IMR-90 (cell line): ENCODE data around the gene MICAL2. TPM values are rescaled to one million over a fixed set of nuclear protein-coding genes. Genes with fewer than 3 reads are reported as not detected.
A peak's percentile ranks its signal among the peaks of the same experiment; 100 is the strongest.

Experiments used
- ATAC-seq: fragments of 200-7000 bp; cut with Tn5 transposase; 2 replicates; pipeline ENCODE4 v1.9.1; 2020; ENCODE audit warnings: low read depth, mild to moderate bottlenecking, moderate library complexity
- BruUV-seq: library from RNA; stranded (reverse); fragments of 400-500 nt; replicated peaks from 2 replicates; lab custom pipeline; 2021; lab: Mats Ljungman, UMichigan
- CTCF ChIA-PET: fragments of 300-600 bp; formaldehyde crosslinking; extraction: SDS; loops from one replicate; lab custom pipeline; 2021; ENCODE audit warnings: antibody characterized with exemption; lab: Yijun Ruan, JAX
- POLR2A ChIA-PET: fragments of 300-600 bp; sonication (Branson Sonifier 250); formaldehyde crosslinking; loops from one replicate; lab custom pipeline; 2022; ENCODE audit warnings: antibody characterized with exemption; ENCODE audit not compliant: unreplicated experiment; lab: Charles Lee
- DNase-seq: peaks from one replicate; pipeline ENCODE4 v3.0.0; 2013
- H2AFZ ChIP-seq: replicated peaks from 2 replicates; pipeline ENCODE3; 2013; ENCODE audit warnings: low read length, mild to moderate bottlenecking; ENCODE audit not compliant: poor library complexity
- H2AK5ac ChIP-seq: 2 replicates; pipeline ENCODE4 v1.6.1; 2013; ENCODE audit warnings: low read depth, low read length, inconsistent platforms
- H2AK9ac ChIP-seq: replicated peaks from 2 replicates; pipeline ENCODE3; 2013; ENCODE audit warnings: mild to moderate bottlenecking, low read depth, low read length, moderate library complexity; ENCODE audit not compliant: poor library complexity
- H2BK120ac ChIP-seq: 2 replicates; pipeline ENCODE4 v1.6.1; 2013; ENCODE audit warnings: low read depth, low read length, inconsistent platforms
- H2BK15ac ChIP-seq: 3 replicates; pipeline ENCODE4 v1.6.1; 2013; ENCODE audit warnings: low read depth, low read length, inconsistent platforms
- H2BK20ac ChIP-seq: 2 replicates; pipeline ENCODE4 v1.6.1; 2013; ENCODE audit warnings: low read depth, mild to moderate bottlenecking, inconsistent platforms, low read length, moderate library complexity
- H2BK5ac ChIP-seq: 2 replicates; pipeline ENCODE4 v1.6.1; 2013; ENCODE audit warnings: mild to moderate bottlenecking, low read depth, low read length, inconsistent platforms; ENCODE audit not compliant: poor library complexity, severe bottlenecking
- H3K14ac ChIP-seq: replicated peaks from 2 replicates; pipeline ENCODE4 v1.6.1; 2013; ENCODE audit warnings: low read depth, low read length, inconsistent platforms
- H3K18ac ChIP-seq: 2 replicates; pipeline ENCODE4 v1.6.1; 2013; ENCODE audit warnings: low read depth, low read length, control low read depth
- H3K23ac ChIP-seq: 2 replicates; pipeline ENCODE4 v1.6.1; 2013; ENCODE audit warnings: low read depth, low read length, inconsistent platforms
- H3K27ac ChIP-seq: 2 replicates; pipeline ENCODE4 v1.5.1; 2013; ENCODE audit warnings: mild to moderate bottlenecking, control low read depth, low read length; ENCODE audit not compliant: insufficient read depth
- H3K27me3 ChIP-seq: 2 replicates; pipeline ENCODE4 v1.6.1; 2013; ENCODE audit warnings: low read length; ENCODE audit not compliant: control insufficient read depth, insufficient read depth
- H3K36me3 ChIP-seq: 2 replicates; pipeline ENCODE4 v1.6.1; 2013; ENCODE audit warnings: low read length, mixed read lengths; ENCODE audit not compliant: control insufficient read depth, insufficient read depth
- H3K4ac ChIP-seq: 2 replicates; pipeline ENCODE4 v1.6.1; 2013; ENCODE audit warnings: low read depth, low read length, inconsistent platforms
- H3K4me1 ChIP-seq: 2 replicates; pipeline ENCODE4 v1.6.1; 2013; ENCODE audit warnings: low read length, mixed read lengths; ENCODE audit not compliant: control insufficient read depth, insufficient read depth
- H3K4me2 ChIP-seq: 2 replicates; pipeline ENCODE4 v1.6.1; 2013; ENCODE audit warnings: low read depth, mild to moderate bottlenecking, control low read depth, low read length, moderate library complexity
- H3K4me3 ChIP-seq: 2 replicates; pipeline ENCODE4 v1.5.1; 2013; ENCODE audit warnings: low read depth, mild to moderate bottlenecking, control low read depth, low read length, moderate library complexity; ENCODE audit not compliant: insufficient read depth
- H3K56ac ChIP-seq: 2 replicates; pipeline ENCODE4 v1.6.1; 2013; ENCODE audit warnings: low read length, inconsistent platforms; ENCODE audit not compliant: insufficient read depth; ENCODE audit errors: extremely low read depth
- H3K79me1 ChIP-seq, 2 experiments: 2 replicates each; pipeline ENCODE4 v1.6.1; 2013; ENCODE audit warnings: low read length in 2 of 2, inconsistent platforms in 1 of 2, low read depth in 1 of 2
- H3K9ac ChIP-seq: 2 replicates; pipeline ENCODE4 v1.6.1; 2013; ENCODE audit warnings: low read depth, low read length, control low read depth
- H3K9me1 ChIP-seq: 2 replicates; pipeline ENCODE4 v1.6.1; 2013; ENCODE audit warnings: low read length, inconsistent platforms; ENCODE audit not compliant: insufficient read depth
- H3K9me3 ChIP-seq: 2 replicates; pipeline ENCODE4 v1.6.1; 2013; ENCODE audit warnings: low read length; ENCODE audit not compliant: control insufficient read depth, insufficient read depth
- H4K20me1 ChIP-seq: 2 replicates; pipeline ENCODE4 v1.6.1; 2013; ENCODE audit warnings: low read length, inconsistent platforms; ENCODE audit not compliant: insufficient read depth
- H4K5ac ChIP-seq: 2 replicates; pipeline ENCODE4 v1.6.1; 2013; ENCODE audit warnings: mild to moderate bottlenecking, low read depth, low read length, control low read depth
- H4K8ac ChIP-seq, 2 experiments: 2 replicates each; pipeline ENCODE4 v1.6.1; 2013; ENCODE audit warnings: low read depth in 2 of 2, low read length in 2 of 2, control low read depth in 1 of 2, inconsistent platforms in 1 of 2
- H4K91ac ChIP-seq: 2 replicates; pipeline ENCODE4 v1.6.1; 2013; ENCODE audit warnings: low read depth, low read length, inconsistent platforms; ENCODE audit not compliant: insufficient read depth
- BHLHE40 ChIP-seq: fragments of 150-350 bp; IDR thresholded peaks from 2 replicates; pipeline ENCODE4 v1.6.1; 2016; ENCODE audit warnings: mild to moderate bottlenecking, low read depth, low read length
- CEBPB ChIP-seq: IDR thresholded peaks from 2 replicates; pipeline ENCODE4 v1.6.1; 2012; ENCODE audit warnings: low read depth, low read length, improper control_type of control experiment
- FOS ChIP-seq: fragments of 150-350 bp; IDR thresholded peaks from 2 replicates; pipeline ENCODE4 v1.6.1; 2016; ENCODE audit warnings: low read depth, low read length
- MAFK ChIP-seq: IDR thresholded peaks from 2 replicates; pipeline ENCODE4 v1.6.1; 2012; ENCODE audit warnings: low read depth, low read length, improper control_type of control experiment
- MXI1 ChIP-seq: IDR thresholded peaks from 2 replicates; pipeline ENCODE4 v1.6.1; 2012; ENCODE audit warnings: low read depth, mild to moderate bottlenecking, low read length, moderate library complexity, borderline replicate concordance
- NFE2L2 ChIP-seq: fragments of 150-350 bp; IDR thresholded peaks from 2 replicates; pipeline ENCODE4 v1.6.1; 2016; ENCODE audit warnings: low read depth, mild to moderate bottlenecking, low read length
- POLR2A ChIP-seq: IDR thresholded peaks from 2 replicates; pipeline ENCODE4 v1.6.1; 2012; ENCODE audit warnings: mild to moderate bottlenecking, low read depth, low read length
- RAD21 ChIP-seq: IDR thresholded peaks from 2 replicates; pipeline ENCODE4 v1.6.1; 2012; ENCODE audit warnings: low read length, improper control_type of control experiment
- RCOR1 ChIP-seq: IDR thresholded peaks from 2 replicates; pipeline ENCODE4 v1.6.1; 2012; ENCODE audit warnings: mild to moderate bottlenecking, low read length, improper control_type of control experiment; ENCODE audit not compliant: insufficient replicate concordance
- SMC3 ChIP-seq: fragments of 150-350 bp; IDR thresholded peaks from 2 replicates; pipeline ENCODE4 v1.6.1; 2016; ENCODE audit warnings: low read depth, mild to moderate bottlenecking, antibody characterized with exemption, low read length, moderate library complexity
- USF2 ChIP-seq: fragments of 150-350 bp; IDR thresholded peaks from 2 replicates; pipeline ENCODE4 v1.6.1; 2017; ENCODE audit warnings: mild to moderate bottlenecking, antibody characterized with exemption, low read length, low read depth
- WGBS, 2 experiments: methylation state at CpG; one replicate each; pipeline versions ENCODE4 v1.1.5 to v1.1.7; 2013; ENCODE audit warnings: missing lambda C conversion rate in 2 of 2; ENCODE audit not compliant: insufficient read length in 1 of 2; ENCODE audit errors: extremely low coverage in 2 of 2; 5-methylcytosine and 5-hydroxymethylcytosine counted together
- dilution Hi-C: fragments of 300-500 bp; cut with HindIII; formaldehyde crosslinking; loops from one replicate; pipeline ENCODE4 v1.14.3; 2018; ENCODE audit warnings: low sequenced_read_pairs; ENCODE audit not compliant: unreplicated experiment
- in situ Hi-C: fragments of 300-500 bp; cut with MboI; formaldehyde crosslinking; loops from 3 replicates; pipeline ENCODE4 v1.14.3; 2019; ENCODE audit warnings: low sequenced_read_pairs, inconsistent platforms, mixed read lengths
- intact Hi-C: fragments of 100-400 bp; cut with micrococcal nuclease; formaldehyde crosslinking; loops from 2 replicates; pipeline ENCODE4 v1.10.0; 2022
- polyA plus RNA-seq, 3 experiments: library from polyadenylated mRNA; depleted of rRNA; stranded (reverse); fragments of >200 nt; gene quantifications; 2 replicates each; pipeline ENCODE4 v1.2.3, GENCODE V29; 2012; ENCODE audit warnings: low replicate concordance in 1 of 3
- total RNA-seq: library from RNA; depleted of rRNA; stranded (reverse); fragments of >200 nt; gene quantifications from 2 replicates; pipeline ENCODE4 v1.2.3, GENCODE V29; 2012
- TF ChIP-seq, protein P1 (sequence below): fragments of 150-350 bp; IDR thresholded peaks from 2 replicates; pipeline ENCODE4 v1.6.1; 2016; ENCODE audit warnings: low read depth, mild to moderate bottlenecking, low read length, moderate library complexity, borderline replicate concordance
- TF ChIP-seq, protein P2 (sequence below): conservative IDR thresholded peaks from 2 replicates; pipeline ENCODE4 v1.5.1; 2012; ENCODE audit warnings: mild to moderate bottlenecking, low read depth, low read length, improper control_type of control experiment

MICAL2 gene
- total and polyA plus RNA-seq, 2 of the 4 experiments (the other 2 are of a cell fraction), result 170 to 336 TPM

GRCh38 chr11:12232817-12233601 is 122.6 kb downstream of the MICAL2 start:
- no peak overlapping the region for H3K9ac ChIP-seq
- H2AK9ac ChIP-seq, result no peak overlapping the region
- dilution Hi-C loops (no loop called here), intact Hi-C loops (loop anchor here (10.0 kb wide), 1 partner anchor 148 kb away; no protein-coding TSS in a partner anchor), in situ Hi-C loops (loop anchor here (10.0 kb wide), 1 partner anchor 118 kb away; the partner anchor contains the start of gene MICAL2)
- no peak overlapping the region for H3K4me2 ChIP-seq
- peak; percentile 75 for ATAC-seq
- no peaks in the 10 kb centered on the region for H3K9me3 ChIP-seq
- H4K5ac ChIP-seq, result peak overlapping the region; percentile 41; the same call in 1 of the 2 replicates
- ChIA-PET CTCF (interaction anchor here (1.1 kb wide), 1 partner anchor 185 kb away, joined by 3 read pairs; no protein-coding TSS in a partner anchor), POLR2A (no interaction called here)
- peak overlapping the region; percentile 65 for H2BK15ac ChIP-seq
- BruUV-seq, result no TSS peak
- peak overlapping the region; percentile 85 for H3K4ac ChIP-seq
- H3K23ac ChIP-seq, result peak overlapping the region; percentile 78; the same call in 1 of the 2 replicates
- H2AK5ac ChIP-seq, result peak overlapping the region; percentile 80
- H3K4me3 ChIP-seq, result no peak overlapping the region
- peaks cover 48% of the 10 kb centered on the region for H3K36me3 ChIP-seq
- no CpG with 5 or more reads among the region's 4 CpGs for WGBS, 2 experiments
- H2AFZ ChIP-seq, result no peak overlapping the region
- peaks cover 7% of the 10 kb centered on the region; the same call in 1 of the 2 replicates for H3K4me1 ChIP-seq
- H4K20me1 ChIP-seq, result no peaks in the 10 kb centered on the region
- peak overlapping the region; percentile 81 for H3K14ac ChIP-seq
- peak overlapping the region; percentile 55 for H3K56ac ChIP-seq
- H2BK120ac ChIP-seq, result peak overlapping the region; percentile 61
- H3K27me3 ChIP-seq, result no peaks in the 10 kb centered on the region
- H3K27ac ChIP-seq, result peak overlapping the region; percentile 36
- peak overlapping the region; percentile 84 for H2BK20ac ChIP-seq
- H3K18ac ChIP-seq, result peak overlapping the region; percentile 66
- peak; percentile 95 for DNase-seq
- H4K8ac ChIP-seq, result peak overlapping the region; percentile 14 to 71; a peak in 3 of 4 replicates
- peaks cover 37 to 87% of the 10 kb centered on the region in 2 experiments for H3K79me1 ChIP-seq
- H2BK5ac ChIP-seq, result peak overlapping the region; percentile 92
- H4K91ac ChIP-seq, result peak overlapping the region; percentile 77
- H3K9me1 ChIP-seq, result peaks cover 20% of the 10 kb centered on the region
- peak; percentile 98 for TF ChIP-seq CEBPB
- TF ChIP-seq USF2, result no peak
- TF ChIP-seq SMC3, result no peak
- TF ChIP-seq MAFK, result peak; percentile 17; the same call in 1 of the 2 replicates
- TF ChIP-seq, protein P1, sequence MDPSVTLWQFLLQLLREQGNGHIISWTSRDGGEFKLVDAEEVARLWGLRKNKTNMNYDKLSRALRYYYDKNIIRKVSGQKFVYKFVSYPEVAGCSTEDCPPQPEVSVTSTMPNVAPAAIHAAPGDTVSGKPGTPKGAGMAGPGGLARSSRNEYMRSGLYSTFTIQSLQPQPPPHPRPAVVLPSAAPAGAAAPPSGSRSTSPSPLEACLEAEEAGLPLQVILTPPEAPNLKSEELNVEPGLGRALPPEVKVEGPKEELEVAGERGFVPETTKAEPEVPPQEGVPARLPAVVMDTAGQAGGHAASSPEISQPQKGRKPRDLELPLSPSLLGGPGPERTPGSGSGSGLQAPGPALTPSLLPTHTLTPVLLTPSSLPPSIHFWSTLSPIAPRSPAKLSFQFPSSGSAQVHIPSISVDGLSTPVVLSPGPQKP, result no peak
- TF ChIP-seq RAD21, result peak; percentile 13; the same call in 1 of the 2 replicates
- no peak for TF ChIP-seq NFE2L2
- peak; percentile 83 for TF ChIP-seq RCOR1
- no peak; the same call in 1 of the 2 replicates for TF ChIP-seq BHLHE40
- peak; percentile 82 for TF ChIP-seq FOS
- no peak for TF ChIP-seq MXI1
- TF ChIP-seq, protein P2, sequence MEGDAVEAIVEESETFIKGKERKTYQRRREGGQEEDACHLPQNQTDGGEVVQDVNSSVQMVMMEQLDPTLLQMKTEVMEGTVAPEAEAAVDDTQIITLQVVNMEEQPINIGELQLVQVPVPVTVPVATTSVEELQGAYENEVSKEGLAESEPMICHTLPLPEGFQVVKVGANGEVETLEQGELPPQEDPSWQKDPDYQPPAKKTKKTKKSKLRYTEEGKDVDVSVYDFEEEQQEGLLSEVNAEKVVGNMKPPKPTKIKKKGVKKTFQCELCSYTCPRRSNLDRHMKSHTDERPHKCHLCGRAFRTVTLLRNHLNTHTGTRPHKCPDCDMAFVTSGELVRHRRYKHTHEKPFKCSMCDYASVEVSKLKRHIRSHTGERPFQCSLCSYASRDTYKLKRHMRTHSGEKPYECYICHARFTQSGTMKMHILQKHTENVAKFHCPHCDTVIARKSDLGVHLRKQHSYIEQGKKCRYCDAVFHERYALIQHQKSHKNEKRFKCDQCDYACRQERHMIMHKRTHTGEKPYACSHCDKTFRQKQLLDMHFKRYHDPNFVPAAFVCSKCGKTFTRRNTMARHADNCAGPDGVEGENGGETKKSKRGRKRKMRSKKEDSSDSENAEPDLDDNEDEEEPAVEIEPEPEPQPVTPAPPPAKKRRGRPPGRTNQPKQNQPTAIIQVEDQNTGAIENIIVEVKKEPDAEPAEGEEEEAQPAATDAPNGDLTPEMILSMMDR, result no peak
- no peak; the same call in 1 of the 2 replicates for TF ChIP-seq POLR2A
